ENCODE measurements around the gene ZFPL1.

The ZFPL1 gene

DNA sequence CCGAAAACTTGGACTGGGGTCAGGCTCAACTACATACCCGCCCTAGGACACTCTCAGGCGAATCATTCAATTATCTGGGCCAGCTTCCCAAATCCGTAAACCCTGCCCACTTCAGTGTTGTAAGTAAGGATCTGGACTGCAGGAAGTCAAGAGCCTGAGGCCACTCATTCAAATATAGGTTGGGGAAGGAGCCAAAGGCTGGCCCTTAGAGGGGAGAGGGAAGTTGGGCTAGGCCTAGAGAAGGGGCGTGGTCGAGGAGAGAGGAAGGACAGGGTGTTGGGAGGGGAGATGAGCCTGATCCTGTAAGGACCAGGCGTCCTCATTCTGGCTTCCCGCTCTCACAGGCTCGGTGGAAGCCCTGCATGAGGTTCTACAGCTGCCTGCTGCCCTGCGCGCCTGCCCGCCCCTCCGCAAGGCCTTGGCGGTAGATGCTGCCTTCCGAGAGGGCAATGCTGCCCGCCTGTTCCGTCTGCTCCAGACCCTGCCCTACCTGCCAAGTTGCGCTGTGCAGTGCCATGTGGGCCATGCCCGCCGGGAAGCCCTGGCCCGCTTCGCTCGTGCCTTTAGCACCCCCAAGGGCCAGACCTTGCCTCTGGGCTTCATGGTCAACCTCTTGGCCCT, 40.0 kb upstream of the ZFPL1 start:
- peak; percentile 28 for DNase-seq (ENCODE audit: extremely low read depth, low read depth)
- TF ChIP-seq, protein P1, sequence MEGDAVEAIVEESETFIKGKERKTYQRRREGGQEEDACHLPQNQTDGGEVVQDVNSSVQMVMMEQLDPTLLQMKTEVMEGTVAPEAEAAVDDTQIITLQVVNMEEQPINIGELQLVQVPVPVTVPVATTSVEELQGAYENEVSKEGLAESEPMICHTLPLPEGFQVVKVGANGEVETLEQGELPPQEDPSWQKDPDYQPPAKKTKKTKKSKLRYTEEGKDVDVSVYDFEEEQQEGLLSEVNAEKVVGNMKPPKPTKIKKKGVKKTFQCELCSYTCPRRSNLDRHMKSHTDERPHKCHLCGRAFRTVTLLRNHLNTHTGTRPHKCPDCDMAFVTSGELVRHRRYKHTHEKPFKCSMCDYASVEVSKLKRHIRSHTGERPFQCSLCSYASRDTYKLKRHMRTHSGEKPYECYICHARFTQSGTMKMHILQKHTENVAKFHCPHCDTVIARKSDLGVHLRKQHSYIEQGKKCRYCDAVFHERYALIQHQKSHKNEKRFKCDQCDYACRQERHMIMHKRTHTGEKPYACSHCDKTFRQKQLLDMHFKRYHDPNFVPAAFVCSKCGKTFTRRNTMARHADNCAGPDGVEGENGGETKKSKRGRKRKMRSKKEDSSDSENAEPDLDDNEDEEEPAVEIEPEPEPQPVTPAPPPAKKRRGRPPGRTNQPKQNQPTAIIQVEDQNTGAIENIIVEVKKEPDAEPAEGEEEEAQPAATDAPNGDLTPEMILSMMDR (IDR thresholded peaks at IDR 0.05; ENCODE audit: low read depth, low read length): no peak

GRCh38 chr11:65045061-65045460, 39.0 kb upstream of the ZFPL1 start:
- TF ChIP-seq, protein P1 (IDR thresholded peaks at IDR 0.05; ENCODE audit: low read depth, low read length): no peak

GRCh38 chr11:65045728-65046127, 38.3 kb upstream of the ZFPL1 start:
- DNase-seq (ENCODE audit: extremely low read depth, low read depth): no peak
- TF ChIP-seq, protein P1 (IDR thresholded peaks at IDR 0.05; ENCODE audit: low read depth, low read length): no peak

More at GRCh38 chr11:65045061-65045460, 39.0 kb upstream of the ZFPL1 start:
- DNase-seq (ENCODE audit: extremely low read depth, low read depth): no peak

DNA sequence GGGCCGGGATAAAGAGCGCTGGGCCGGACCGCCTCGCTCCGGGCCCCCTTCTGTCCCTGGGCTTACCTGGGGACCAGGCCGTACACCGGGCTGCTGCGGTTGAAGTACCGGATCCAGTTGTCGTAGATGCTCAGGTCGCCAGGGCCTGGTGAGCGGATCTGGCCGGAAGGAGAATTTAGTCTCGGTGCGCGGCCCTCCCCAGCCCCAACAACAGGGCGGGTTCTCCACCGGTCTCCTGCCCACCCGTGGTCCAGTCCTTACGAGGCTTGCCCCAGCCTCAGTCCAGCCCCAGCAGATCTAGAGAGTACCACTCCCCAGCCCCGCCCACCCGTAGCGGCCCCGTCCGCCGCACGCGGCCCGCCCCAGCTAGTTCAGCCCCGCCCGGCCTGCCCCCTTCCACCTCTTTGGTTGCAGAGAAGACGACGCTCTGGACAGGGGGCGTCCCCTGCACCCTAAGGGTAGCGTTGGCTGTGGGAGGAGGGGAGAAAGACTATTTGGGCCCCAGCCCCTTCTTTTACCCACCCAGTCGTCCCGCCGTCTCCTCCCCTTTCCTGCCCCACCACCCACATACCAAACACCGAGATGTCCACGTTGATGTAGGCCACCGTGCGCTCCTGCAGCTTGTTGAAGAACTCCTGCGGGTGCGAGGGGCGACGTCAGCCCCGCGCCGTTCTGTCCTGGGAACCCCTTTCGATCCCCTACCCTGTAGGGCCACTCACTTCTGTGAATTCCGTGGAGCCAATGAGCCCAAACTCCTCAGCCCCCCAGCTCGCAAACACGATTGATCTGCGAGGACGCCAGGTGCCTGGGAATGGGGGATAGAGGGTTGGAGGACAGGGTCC, 36.2 kb upstream of the ZFPL1 start:
- DNase-seq (ENCODE audit: extremely low read depth, low read depth): no peak

DNA sequence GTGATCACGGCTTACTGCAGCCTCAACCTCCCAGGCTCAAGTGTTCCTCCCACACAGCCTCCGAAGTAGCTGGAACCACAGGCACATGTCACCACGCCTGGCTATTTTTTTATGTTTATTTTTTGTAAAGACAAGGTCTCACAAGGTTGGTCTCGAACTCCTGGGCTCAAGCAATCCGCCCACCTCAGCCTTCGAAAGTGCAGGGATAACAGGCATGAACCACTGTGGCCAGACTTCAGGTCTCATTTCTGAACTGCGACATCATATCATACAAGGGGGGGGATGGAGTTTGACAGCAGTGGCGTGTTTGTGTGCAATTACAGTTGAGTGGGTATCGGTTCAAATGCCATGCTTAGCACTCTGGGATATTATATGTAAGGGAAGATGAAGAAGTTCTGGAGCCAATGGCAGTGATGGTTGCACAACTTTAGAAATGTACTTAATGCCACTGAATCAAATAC, 32.6 kb upstream of the ZFPL1 start:
- DNase-seq (ENCODE audit: extremely low read depth, low read depth): no peak
- TF ChIP-seq, protein P1 (IDR thresholded peaks at IDR 0.05; ENCODE audit: low read depth, low read length): no peak

More for the DNA sequence above, 36.2 kb upstream of the ZFPL1 start:
- TF ChIP-seq, protein P1 (IDR thresholded peaks at IDR 0.05; ENCODE audit: low read depth, low read length): no peak

DNA sequence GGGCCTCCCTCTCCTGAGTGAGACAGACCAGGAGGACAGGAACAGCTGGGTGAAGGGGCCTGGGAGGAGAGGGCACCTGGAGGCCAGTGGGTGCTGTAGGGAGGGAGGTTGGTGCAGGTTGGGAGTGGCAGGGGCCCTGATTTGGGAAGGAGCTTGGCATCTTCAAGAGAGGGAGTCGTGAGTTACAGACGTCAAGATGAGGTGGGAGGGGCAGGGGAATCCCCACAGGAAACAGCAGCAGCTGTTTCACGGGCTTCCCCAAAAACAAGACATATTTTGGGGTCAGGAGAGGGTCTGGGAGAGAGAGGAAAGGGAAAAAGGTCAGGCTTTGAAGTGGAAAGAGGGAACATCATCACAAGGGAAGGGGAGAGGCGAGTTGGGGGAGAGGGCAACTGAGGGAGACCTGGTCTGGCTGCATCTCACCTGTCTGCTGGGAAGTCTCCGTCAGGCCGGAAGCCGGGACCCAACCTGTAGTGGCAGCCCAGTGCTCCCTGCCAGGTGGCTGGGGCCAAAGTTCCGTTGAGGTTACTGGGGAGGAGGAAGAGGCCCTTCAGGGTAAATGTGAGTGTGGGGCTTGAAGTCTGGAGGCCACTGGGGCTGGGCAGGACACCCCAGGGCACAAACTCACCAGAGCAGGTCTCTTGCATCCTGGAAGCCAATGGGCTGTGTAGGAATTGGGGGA, 30.1 kb upstream of the ZFPL1 start:
- TF ChIP-seq, protein P1 (IDR thresholded peaks at IDR 0.05; ENCODE audit: low read depth, low read length): no peak

More for the DNA sequence above, 30.1 kb upstream of the ZFPL1 start:
- no peak for DNase-seq (ENCODE audit: extremely low read depth, low read depth)
